ENCODE measurements around the gene ROBO3. TPM values are rescaled to one million over a fixed set of nuclear protein-coding genes. Genes with fewer than 3 reads are reported as not detected.

The ROBO3 gene
- total and polyA plus RNA-seq, 10 of the 15 experiments (the other 5 are each of a cell fraction or from before 2014, with no cell fraction given), result 0.10 to 0.63 (median 0.31) TPM; not detected in 2

DNA sequence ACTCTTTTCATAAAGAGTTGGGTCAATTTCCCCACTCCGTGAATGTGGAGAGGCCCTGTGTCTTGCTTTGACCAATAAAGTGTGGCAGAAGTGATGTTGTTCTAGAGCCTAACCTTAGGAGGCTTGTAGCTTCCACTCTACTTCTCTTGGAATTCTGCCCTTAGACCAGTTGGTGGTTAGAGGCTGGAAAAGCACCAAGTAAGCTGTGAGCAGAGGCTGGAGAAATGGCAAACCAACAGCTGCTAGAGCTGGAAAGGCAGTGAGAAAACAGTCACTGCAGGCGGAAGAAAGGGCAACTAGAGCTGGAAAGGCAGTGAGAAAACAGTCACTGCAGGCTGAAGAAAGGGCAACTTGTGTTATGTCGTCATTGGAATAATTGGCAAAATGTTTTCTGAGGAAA lies 35.2 kb upstream of the ROBO3 start:
- in situ Hi-C loops (cut with MboI), result loop anchor here (25.0 kb wide), 1 partner anchor 418 kb away; the partner anchor contains the start of gene OR8B4
- intact Hi-C loops (cut with micrococcal nuclease; ENCODE audit: unreplicated experiment), result no loop called here

More for the DNA sequence above, 35.2 kb upstream of the ROBO3 start:
- Histone ChIP-seq H2AFZ (ENCODE audit: control insufficient read depth, low read depth, low read length) (no peak overlapping the region), H3K9ac (ENCODE audit: control insufficient read depth, insufficient read depth, low read length) (no peak overlapping the region), H3K36me3 (ENCODE audit: control insufficient read depth in 2 of 2, insufficient read depth in 2 of 2, low read length in 1 of 2) (no peaks in the 10 kb centered on the region), H3K27ac (ENCODE audit: control insufficient read depth, insufficient read depth) (no peak overlapping the region), H3K27me3 (replicated peaks in 1 of 2; ENCODE audit: control insufficient read depth in 2 of 2, insufficient read depth in 2 of 2, low read length in 1 of 2) (no peaks in the 10 kb centered on the region; a peak in 2 of 4 replicates), H3K79me2 (ENCODE audit: control insufficient read depth, insufficient read depth, low read length) (no peaks in the 10 kb centered on the region), H3K4me1 (ENCODE audit: control insufficient read depth, insufficient read depth, low read length) (no peaks in the 10 kb centered on the region), H4K20me1 (ENCODE audit: control insufficient read depth, insufficient read depth) (no peaks in the 10 kb centered on the region), H3K4me3 (no peak overlapping the region), H3K4me2 (ENCODE audit: control insufficient read depth, insufficient read depth) (no peak overlapping the region), H3K9me3 (replicated peaks; ENCODE audit: control insufficient read depth, insufficient read depth, low read length) (no peaks in the 10 kb centered on the region)
- BruUV-seq (replicated peaks), result no TSS peak
- WGBS (ENCODE audit: insufficient coverage, insufficient replicate concordance, low lambda C conversion rate, missing lambda C conversion rate), result 62% methylated on average over 3 of the region's 3 CpGs
- CTCF ChIA-PET, result interaction anchor here (1.9 kb wide), 1 partner anchor 161 kb away, joined by 6 read pairs; no protein-coding TSS in a partner anchor
- FAIRE-seq, result no peak
- RAD21 ChIA-PET (ENCODE audit: unreplicated experiment), result no interaction called here
- DNase-seq (ENCODE audit: low read depth, low spot score), result no peak
- SMC1A ChIA-PET (ENCODE audit: uncharacterized antibody, unreplicated experiment), result interaction anchor here (0.9 to 1.8 kb wide), 2 partner anchors 161 to 185 kb away, joined by 4 to 5 read pairs; no protein-coding TSS in a partner anchor
- ATAC-seq, result no peak
- no peak for TF ChIP-seq POLR2A (IDR thresholded peaks at IDR 0.05; ENCODE audit: low read depth, low read length)
- no peak for TF ChIP-seq NR2C2 (IDR thresholded peaks at IDR 0.05; ENCODE audit: borderline replicate concordance, control insufficient read depth, insufficient read length, low read depth)
- TF ChIP-seq ZNF24 (IDR thresholded peaks at IDR 0.05), result no peak
- no peak for TF ChIP-seq NFXL1 (IDR thresholded peaks at IDR 0.05; ENCODE audit: borderline replicate concordance)
- TF ChIP-seq, protein P1, sequence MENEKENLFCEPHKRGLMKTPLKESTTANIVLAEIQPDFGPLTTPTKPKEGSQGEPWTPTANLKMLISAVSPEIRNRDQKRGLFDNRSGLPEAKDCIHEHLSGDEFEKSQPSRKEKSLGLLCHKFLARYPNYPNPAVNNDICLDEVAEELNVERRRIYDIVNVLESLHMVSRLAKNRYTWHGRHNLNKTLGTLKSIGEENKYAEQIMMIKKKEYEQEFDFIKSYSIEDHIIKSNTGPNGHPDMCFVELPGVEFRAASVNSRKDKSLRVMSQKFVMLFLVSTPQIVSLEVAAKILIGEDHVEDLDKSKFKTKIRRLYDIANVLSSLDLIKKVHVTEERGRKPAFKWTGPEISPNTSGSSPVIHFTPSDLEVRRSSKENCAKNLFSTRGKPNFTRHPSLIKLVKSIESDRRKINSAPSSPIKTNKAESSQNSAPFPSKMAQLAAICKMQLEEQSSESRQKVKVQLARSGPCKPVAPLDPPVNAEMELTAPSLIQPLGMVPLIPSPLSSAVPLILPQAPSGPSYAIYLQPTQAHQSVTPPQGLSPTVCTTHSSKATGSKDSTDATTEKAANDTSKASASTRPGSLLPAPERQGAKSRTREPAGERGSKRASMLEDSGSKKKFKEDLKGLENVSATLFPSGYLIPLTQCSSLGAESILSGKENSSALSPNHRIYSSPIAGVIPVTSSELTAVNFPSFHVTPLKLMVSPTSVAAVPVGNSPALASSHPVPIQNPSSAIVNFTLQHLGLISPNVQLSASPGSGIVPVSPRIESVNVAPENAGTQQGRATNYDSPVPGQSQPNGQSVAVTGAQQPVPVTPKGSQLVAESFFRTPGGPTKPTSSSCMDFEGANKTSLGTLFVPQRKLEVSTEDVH (IDR thresholded peaks at IDR 0.05; ENCODE audit: low read depth, partially characterized antibody), result no peak
- TF ChIP-seq JUND (IDR thresholded peaks at IDR 0.05; ENCODE audit: low read depth, low read length), result no peak
- no peak for TF ChIP-seq CREM (IDR thresholded peaks at IDR 0.05; ENCODE audit: low read depth)
- TF ChIP-seq BCL11A (IDR thresholded peaks at IDR 0.05; ENCODE audit: low read depth, low read length), result no peak
- TF ChIP-seq HDGF (IDR thresholded peaks at IDR 0.05), result no peak
- TF ChIP-seq BCLAF1 (IDR thresholded peaks at IDR 0.05), result no peak
- POLR2A ChIA-PET, result no interaction called here
